PC-9 (cell line): Measurements from ENCODE around the gene TRAPPC5. TPM values are rescaled to one million over a fixed set of nuclear protein-coding genes. Genes with fewer than 3 reads are reported as not detected.

ENCODE experiments used
- BruUV-seq: library from RNA; stranded (reverse); fragments of 400-500 nt; replicated peaks from 2 replicates; lab custom pipeline; 2021; lab: Mats Ljungman, UMichigan
- CTCF ChIA-PET: fragments of 300-600 bp; sonication (Branson Sonifier 250); formaldehyde crosslinking; loops from one replicate; lab custom pipeline; 2022; ENCODE audit warnings: antibody characterized with exemption; lab: Charles Lee
- POLR2A ChIA-PET: fragments of 300-600 bp; sonication (Branson Sonifier 250); formaldehyde crosslinking; loops from one replicate; lab custom pipeline; 2022; ENCODE audit warnings: antibody characterized with exemption; ENCODE audit not compliant: unreplicated experiment; lab: Charles Lee
- DNase-seq, 2 experiments: peaks; one replicate each; pipeline versions ENCODE4 v3.0.0 to v3.0.0-alpha.2; 2015 to 2022; ENCODE audit warnings: mixed read lengths in 1 of 2
- H2AFZ ChIP-seq: fragments of 200-600 bp; sonication (generic); 2 replicates; pipeline ENCODE4 v1.8.1; 2017; ENCODE audit warnings: antibody characterized with exemption
- H3F3A ChIP-seq: fragments of 200-600 bp; sonication (generic); 2 replicates; pipeline ENCODE4 v1.8.1; 2017; ENCODE audit warnings: antibody characterized with exemption, mild to moderate bottlenecking, low read depth; ENCODE audit not compliant: insufficient read depth
- H3K27ac ChIP-seq: fragments of 200-600 bp; sonication (generic); 2 replicates; pipeline ENCODE4 v1.6.1; 2016; ENCODE audit warnings: mixed run types
- H3K27me3 ChIP-seq: fragments of 200-600 bp; sonication (generic); 2 replicates; pipeline ENCODE4 v1.6.1; 2016; ENCODE audit warnings: low read depth, mixed run types; ENCODE audit not compliant: insufficient read depth
- H3K36me3 ChIP-seq: fragments of 200-600 bp; sonication (generic); 2 replicates; pipeline ENCODE4 v1.6.1; 2016; ENCODE audit warnings: low read depth, mixed run types
- H3K4me1 ChIP-seq: fragments of 200-600 bp; sonication (generic); replicated peaks from 2 replicates; pipeline ENCODE4 v1.6.1; 2016; ENCODE audit warnings: mixed run types; ENCODE audit not compliant: insufficient read depth
- H3K4me2 ChIP-seq: fragments of 200-600 bp; sonication (generic); 2 replicates; pipeline ENCODE4 v1.6.1; 2017; ENCODE audit warnings: mixed run types
- H3K4me3 ChIP-seq: fragments of 200-600 bp; sonication (generic); 2 replicates; pipeline ENCODE4 v1.6.1; 2016; ENCODE audit warnings: mixed run types
- H3K79me2 ChIP-seq: fragments of 200-600 bp; sonication (generic); 2 replicates; pipeline ENCODE4 v1.6.1; 2017; ENCODE audit warnings: low read depth, mixed run types
- H3K9me2 ChIP-seq: fragments of 200-600 bp; sonication (generic); 2 replicates; pipeline ENCODE4 v1.8.1; 2017; ENCODE audit warnings: mild to moderate bottlenecking; ENCODE audit not compliant: insufficient read depth
- H3K9me3 ChIP-seq: fragments of 200-600 bp; sonication (generic); 2 replicates; pipeline ENCODE4 v1.8.1; 2016; ENCODE audit warnings: low read depth; ENCODE audit not compliant: insufficient read depth
- H4K20me1 ChIP-seq: fragments of 200-600 bp; sonication (generic); 2 replicates; pipeline ENCODE4 v1.8.1; 2017; ENCODE audit not compliant: insufficient read depth
- CTCF ChIP-seq: fragments of 200-600 bp; sonication (generic); conservative IDR thresholded peaks from 2 replicates; pipeline ENCODE4 v1.6.1; 2017; ENCODE audit warnings: mixed run types, antibody characterized with exemption, mild to moderate bottlenecking, moderate library complexity
- EZH2 ChIP-seq: fragments of 200-600 bp; sonication (generic); IDR thresholded peaks from 2 replicates; pipeline ENCODE4 v1.8.0; 2017; ENCODE audit warnings: antibody characterized with exemption, low read depth
- intact Hi-C: fragments of 100-400 bp; cut with micrococcal nuclease; formaldehyde crosslinking; loops from one replicate; pipeline ENCODE4 v1.10.0; 2022; ENCODE audit not compliant: unreplicated experiment
- total RNA-seq: library from RNA; stranded (reverse); gene quantifications from 2 replicates; pipeline ENCODE4 v1.2.3, GENCODE V29; 2021

The TRAPPC5 gene
- total RNA-seq, 1 experiment from 2014 or later, result 103 TPM

- POLR2A ChIA-PET, result interaction anchor here (0.6 kb wide), 1 partner anchor 17 kb away, joined by 4 read pairs; no protein-coding TSS in a partner anchor
- CTCF ChIA-PET, result no interaction called here
- intact Hi-C loops, result no loop called here
These were observed 36.1 kb upstream of the TRAPPC5 start for GRCh38 chr19:7644550-7644877.

GRCh38 chr19:7645163-7645562, 35.5 kb upstream of the TRAPPC5 start:
- ChIA-PET CTCF (no interaction called here), POLR2A (no interaction called here)
- Histone ChIP-seq H3K27me3 (no peaks in the 10 kb centered on the region), H3K27ac (no peak overlapping the region), H2AFZ (no peak overlapping the region), H3K79me2 (0 out of 2 replicates have a peak, but pooled peaks cover 5% of the 10 kb centered on the region), H3K4me1 (no peaks in the 10 kb centered on the region), H4K20me1 (0 out of 2 replicates have a peak, but pooled peaks cover 4% of the 10 kb centered on the region), H3K4me3 (no peak overlapping the region), H3F3A (peaks cover 32% of the 10 kb centered on the region), H3K36me3 (no peaks in the 10 kb centered on the region), H3K9me3 (no peaks in the 10 kb centered on the region), H3K9me2 (no peaks in the 10 kb centered on the region), H3K4me2 (no peak overlapping the region)
- intact Hi-C loops, result no loop called here
- BruUV-seq, result no TSS peak
- TF ChIP-seq CTCF (no peak), EZH2 (no peak)
- DNase-seq, result no peak

More at GRCh38 chr19:7644550-7644877, 36.1 kb upstream of the TRAPPC5 start:
- no TSS peak for BruUV-seq
- H3K27me3 ChIP-seq, result no peaks in the 10 kb centered on the region
- no peak overlapping the region for H2AFZ ChIP-seq
- TF ChIP-seq CTCF (no peak), EZH2 (no peak)
- H3K36me3 ChIP-seq, result no peaks in the 10 kb centered on the region
- no peaks in the 10 kb centered on the region for H3K9me2 ChIP-seq
- 0 out of 2 replicates have a peak, but pooled peaks cover 11% of the 10 kb centered on the region for H3K79me2 ChIP-seq
- no peaks in the 10 kb centered on the region; the same call in 1 of the 2 replicates for H3K9me3 ChIP-seq
- no peak overlapping the region for H3K4me2 ChIP-seq
- H4K20me1 ChIP-seq, result peaks cover 9% of the 10 kb centered on the region; the same call in 1 of the 2 replicates
- no peak overlapping the region for H3K27ac ChIP-seq
- DNase-seq, result no peak
- H3K4me3 ChIP-seq, result no peak overlapping the region
- H3K4me1 ChIP-seq, result no peaks in the 10 kb centered on the region
- H3F3A ChIP-seq, result peaks cover 37% of the 10 kb centered on the region

- ChIA-PET POLR2A (no interaction called here), CTCF (no interaction called here)
- H3F3A ChIP-seq, result peaks cover 25% of the 10 kb centered on the region
- H3K4me1 ChIP-seq, result no peaks in the 10 kb centered on the region
- H3K36me3 ChIP-seq, result no peaks in the 10 kb centered on the region
- no TSS peak for BruUV-seq
- H3K4me3 ChIP-seq, result no peak overlapping the region
- no peak overlapping the region for H3K27ac ChIP-seq
- no peaks in the 10 kb centered on the region for H3K27me3 ChIP-seq
- TF ChIP-seq CTCF (no peak), EZH2 (no peak)
- no peak overlapping the region for H3K4me2 ChIP-seq
- DNase-seq, result no peak
- 0 out of 2 replicates have a peak, but pooled peaks cover 2% of the 10 kb centered on the region for H4K20me1 ChIP-seq
- no peak overlapping the region for H2AFZ ChIP-seq
- H3K79me2 ChIP-seq, result no peaks in the 10 kb centered on the region
- no peaks in the 10 kb centered on the region for H3K9me2 ChIP-seq
- intact Hi-C loops, result no loop called here
- no peaks in the 10 kb centered on the region for H3K9me3 ChIP-seq
These were observed 34.8 kb upstream of the TRAPPC5 start for GRCh38 chr19:7645656-7646425.
